HG03045 (cell line): Measurements from ENCODE around the gene CDH9.
"Not testable (repeated sequence)": the region's sequence is repeated elsewhere in the genome, so short reads cannot be mapped to it uniquely, and the experiment has no call there.

Source experiments
- ATAC-seq: cut with Tn5 transposase; IDR thresholded peaks from one replicate; pipeline ENCODE4 v1.9.1; 2021; ENCODE audit warnings: mild to moderate bottlenecking, moderate library complexity; ENCODE audit not compliant: unreplicated experiment

The CDH9 gene

DNA sequence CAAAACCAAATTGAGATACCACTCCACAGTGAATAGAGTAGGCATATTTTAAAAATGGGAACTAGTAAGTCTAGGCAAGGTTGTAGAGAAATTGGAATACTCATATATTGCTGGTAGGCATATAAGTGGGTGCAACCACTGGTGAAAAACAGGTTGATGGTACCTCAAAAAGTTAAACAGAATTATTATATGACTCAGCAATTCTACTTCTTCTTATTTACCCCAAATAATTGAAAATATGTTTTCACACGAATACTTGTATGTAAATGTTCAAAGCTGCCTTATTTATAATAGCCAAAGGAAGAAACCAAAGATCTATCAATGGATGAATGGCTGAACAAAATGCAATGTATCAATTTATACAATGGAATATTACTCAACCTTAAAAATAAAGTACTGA lies 79.1 kb downstream of the CDH9 start:
- no peak for ATAC-seq

DNA sequence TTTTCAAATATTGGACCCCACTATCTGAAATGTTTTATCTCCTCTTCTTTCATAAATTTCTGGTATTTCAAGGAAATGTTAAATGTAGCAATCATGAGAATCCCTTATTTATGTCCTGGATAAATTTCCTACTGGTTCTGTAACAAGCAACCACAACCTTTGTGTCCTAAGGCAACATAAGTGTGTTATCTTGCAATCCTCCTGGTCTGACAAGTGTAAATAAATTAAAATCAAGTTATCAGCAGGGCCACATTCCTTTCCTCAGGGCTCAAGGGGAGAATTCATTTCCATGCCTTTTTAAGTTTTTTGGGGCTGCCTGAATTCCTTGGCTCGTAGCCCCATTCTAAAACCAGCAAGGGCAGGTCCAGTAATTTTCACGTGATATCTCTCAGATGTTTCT lies 83.2 kb downstream of the CDH9 start:
- ATAC-seq, result no peak

DNA sequence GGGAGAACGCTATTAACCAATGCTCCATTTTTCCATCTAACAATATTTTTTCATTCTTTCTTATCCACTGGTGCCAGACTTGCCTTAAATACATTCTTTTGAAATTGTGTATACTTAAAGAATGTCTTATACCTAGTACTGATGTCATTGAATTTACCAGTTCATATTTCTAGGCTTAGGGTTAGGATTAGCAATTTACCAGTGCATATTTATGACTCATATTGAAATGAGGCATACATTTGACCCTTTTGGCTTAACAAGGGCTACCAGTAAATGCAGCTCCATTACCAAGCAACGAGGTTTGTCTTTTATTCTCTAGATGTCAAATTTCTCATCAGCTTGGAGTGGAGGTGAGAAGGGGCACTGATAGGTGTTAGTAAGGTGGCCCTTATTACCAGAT lies 89.5 kb downstream of the CDH9 start:
- ATAC-seq, result no peak

DNA sequence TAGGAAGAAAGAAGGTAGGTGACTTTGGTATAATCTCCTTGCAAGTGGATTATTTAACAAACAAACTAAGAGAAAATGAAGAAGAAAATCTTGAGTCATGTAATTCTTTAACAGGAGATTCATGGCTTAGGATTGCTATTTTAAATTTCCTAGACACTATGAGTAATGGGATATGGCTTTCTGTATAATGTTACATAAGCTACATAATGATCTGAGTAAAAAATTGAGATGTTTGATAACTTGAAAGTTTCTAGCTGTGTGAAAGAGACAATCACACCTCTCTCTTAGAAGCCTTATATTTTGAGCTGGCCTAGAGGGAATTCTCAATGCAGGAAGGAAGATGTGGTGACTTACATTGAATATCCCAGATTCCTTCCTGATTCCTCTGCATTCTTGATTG lies 92.5 kb downstream of the CDH9 start:
- no peak for ATAC-seq

DNA sequence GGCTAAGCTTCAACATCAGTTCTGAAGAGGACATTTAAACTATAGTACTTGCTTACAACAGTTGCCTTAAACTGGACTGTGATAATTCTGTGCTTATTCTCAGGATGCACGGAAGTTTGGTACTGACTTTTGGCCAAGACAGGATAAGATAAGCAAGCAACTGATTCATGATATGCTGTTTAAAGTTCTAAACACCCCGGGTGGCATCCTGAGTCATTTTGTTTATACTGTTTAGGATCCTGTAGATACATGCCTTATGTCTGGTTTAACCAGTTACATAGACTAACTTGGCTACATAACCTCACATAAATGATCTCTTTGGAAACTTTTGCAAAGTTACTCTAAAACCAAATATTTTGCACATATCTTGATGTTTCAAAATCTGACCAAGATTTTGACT lies 95.9 kb downstream of the CDH9 start:
- no peak for ATAC-seq

DNA sequence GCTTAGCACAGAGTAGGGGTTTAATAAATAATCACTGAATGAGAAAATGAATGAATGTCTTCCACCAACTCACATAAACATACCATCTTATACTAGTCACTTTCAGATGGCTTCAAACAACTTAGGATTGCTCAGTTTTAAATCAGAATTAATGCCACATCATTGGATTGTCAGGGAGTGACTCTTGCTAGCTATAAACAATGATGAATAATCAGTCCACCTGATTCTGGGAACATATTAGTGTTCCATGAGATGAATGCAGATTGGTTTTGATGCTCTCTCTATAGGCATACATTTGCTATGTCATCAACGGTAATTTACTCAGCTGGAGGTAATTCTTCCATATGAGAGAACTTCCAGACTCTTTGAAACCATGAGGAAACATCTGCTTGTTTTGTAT lies 97.4 kb downstream of the CDH9 start:
- no peak for ATAC-seq

DNA sequence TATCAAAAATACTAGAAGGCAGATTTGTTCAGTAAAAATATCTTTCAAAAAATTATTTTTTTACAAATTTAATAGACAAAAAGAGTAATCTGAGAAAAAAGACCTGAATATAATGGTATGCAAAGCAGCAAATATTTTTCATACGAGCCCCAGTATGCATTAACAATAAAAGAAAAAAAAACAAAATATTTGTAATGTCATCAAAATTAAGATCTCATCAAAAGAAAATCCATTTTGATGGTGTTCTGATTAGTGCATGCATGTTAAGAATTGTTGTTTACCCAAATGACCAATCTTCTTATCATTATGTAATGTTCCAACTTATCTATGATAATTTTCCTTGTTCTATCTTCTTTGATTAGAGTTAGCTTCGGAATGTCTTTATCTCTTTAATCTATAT lies 106.1 kb downstream of the CDH9 start:
- ATAC-seq, result no peak

DNA sequence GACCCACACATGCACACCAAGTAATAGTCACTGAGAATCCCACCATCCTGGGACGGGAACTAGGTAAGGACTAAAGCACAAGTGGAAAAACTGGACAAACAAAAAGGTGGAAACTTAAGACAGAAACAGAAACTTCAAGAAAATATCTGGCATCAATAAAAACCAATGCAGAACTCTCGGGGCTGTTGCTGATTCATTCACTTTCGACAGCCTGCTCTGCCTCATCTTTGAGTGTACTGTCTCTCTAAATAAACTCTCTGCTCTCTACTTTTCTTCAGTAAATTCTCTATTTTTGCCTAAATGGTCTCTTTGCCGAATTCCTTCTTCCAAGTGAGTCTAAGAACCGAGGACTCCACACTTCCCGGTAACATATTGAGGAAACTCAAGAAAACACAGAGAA lies 116.9 kb downstream of the CDH9 start:
- no peak for ATAC-seq

DNA sequence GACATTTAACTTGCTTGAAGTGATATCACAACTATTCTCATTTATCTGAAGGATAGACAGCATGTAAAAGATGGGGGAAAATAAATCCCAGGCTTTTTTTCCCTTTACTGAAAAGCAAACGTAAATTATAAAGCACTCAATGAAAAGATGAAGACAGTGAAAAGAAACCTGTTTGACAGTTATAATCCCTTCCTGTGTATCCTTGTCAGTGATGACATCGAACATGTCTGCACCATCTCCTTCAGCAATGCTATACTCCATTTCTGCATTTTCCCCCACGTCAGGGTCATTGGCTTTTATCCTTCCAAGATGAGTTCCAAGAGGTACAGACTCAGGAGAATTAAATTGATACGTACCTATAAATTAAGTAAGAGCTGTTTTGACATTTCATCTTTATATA lies 134.9 kb downstream of the CDH9 start:
- ATAC-seq, result no peak

DNA sequence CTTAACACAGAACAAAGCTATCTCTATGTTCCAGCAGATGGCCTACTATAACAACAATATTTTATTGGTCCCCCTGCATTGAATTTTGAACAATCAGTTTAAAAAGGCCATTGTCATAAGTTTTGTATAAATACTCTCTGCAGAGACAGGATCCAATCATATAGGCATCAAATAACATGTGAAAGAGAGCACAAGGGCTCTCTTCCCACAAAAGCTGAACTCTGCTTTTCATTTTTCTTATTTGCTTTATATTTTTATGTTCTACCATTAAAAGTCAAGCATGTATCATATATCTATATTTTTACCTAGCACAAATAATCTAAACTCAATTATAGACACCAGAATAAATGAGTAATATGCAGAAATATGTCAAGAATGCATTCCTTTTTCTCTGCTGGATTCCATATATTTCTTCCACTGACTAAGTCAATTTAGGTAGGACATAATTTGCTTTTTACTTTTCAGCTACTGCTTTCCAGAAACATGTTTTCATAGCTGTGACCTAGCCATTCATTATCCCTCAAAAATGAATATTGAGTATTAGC lies 143.6 kb downstream of the CDH9 start:
- ATAC-seq, result no peak

DNA sequence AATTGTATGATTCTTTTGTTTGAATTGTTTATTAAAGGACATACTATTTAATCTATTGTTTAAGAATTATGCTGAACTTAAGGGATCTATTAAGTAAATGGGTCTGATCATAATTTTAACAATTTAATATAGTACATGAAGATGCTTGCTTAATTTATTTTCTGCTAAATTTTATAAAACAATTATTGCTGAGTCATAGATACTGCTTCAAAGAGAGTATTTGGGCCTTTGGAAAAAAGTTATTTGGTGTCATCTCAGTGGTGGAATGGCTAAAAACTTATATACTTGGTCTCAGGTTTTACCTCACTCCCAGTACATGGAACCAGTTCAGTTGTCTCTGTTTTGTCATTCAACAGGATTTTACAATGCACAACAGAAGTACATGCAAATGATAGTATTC lies 145.3 kb downstream of the CDH9 start:
- no peak for ATAC-seq

DNA sequence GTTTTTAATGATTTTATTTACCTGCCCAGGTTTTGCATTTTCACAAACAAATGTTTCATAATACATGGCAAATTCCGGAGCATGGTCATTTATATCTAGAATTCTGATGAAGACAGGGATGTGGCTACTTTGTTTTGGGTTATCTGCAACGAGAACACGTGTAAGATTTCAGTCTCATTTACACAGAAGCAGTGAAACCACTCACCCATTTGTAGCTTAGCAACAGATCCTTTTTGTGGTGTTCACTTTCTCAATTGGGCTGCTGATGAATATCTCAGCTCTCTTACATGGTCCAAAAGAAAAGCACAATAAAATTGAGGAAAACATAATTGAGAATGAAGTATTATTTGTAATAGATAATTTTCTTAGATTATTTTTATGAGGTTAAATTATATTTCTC lies 148.6 kb downstream of the CDH9 start:
- ATAC-seq, result no peak

DNA sequence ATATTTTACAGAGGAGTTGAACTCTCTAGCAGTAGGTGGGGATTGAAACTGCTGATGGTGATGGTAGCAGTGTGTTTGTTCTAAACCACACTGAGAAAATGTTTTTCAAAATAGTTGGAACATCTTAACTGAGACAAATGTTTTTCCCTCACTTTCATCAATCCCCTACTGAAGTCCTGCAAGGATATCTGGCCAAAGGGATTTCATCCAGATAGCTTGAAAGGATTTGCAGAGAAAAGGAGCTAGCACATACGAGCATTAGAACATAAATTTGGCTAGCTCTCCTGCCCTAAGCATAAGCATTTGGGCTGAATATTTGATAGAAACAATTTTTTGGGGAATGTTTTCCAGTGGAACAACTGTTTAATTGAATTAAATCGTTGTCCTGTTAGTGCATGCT lies 153.9 kb downstream of the CDH9 start:
- ATAC-seq, result no peak

DNA sequence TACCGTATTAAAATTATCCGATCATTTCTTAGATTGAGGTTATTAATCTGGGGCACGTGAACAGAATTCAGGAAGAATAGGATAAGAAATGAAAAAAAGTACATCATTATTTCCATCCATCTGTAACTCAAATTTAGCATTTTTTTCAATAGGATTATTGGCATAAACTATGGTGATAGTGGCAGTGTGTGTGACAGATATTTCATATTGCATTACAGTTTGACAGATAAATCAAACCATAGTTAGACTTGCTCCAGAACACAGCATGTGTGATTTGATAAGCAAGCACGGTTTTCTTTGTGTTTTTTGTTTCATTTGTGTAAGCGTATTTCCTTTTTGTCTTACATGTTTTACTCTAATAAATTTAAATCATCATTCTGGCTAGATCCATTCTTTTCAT lies 155.0 kb downstream of the CDH9 start:
- ATAC-seq, result no peak

DNA sequence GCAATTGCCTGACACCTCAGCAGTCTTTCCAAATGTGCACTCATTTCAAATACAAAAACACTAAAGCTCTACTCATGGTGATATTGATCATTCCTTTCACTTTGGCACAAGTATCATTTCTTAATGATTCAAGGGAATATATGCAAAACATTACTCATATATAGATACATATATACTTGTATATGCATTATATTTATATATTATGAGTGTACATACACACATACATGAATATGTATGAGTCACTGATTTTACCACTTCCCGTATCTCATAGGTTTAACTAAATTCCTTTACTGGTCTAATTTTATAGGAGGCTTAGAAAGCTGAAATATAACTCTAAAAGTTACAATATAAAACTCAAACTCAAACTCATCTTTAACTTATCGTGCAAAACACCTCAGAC lies 156.5 kb downstream of the CDH9 start:
- ATAC-seq, result no peak

DNA sequence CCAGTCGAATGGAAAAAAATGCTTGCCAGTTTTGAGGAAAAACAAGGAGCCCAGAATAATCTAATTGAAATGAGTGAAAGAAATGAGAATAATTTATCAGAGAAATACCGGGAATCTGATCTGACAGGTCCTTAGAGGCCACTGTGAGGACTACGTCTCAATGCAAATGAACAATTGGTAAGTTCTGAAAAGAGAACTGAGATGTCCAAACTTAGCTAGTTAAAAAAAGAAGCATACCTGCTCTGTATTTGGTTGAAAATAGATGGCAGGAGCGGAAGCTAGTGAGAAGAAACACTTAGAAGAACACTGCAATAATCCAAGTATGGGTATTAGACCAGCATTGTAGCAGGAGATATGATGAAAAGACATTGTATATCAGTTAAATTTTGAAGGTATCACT lies 161.2 kb downstream of the CDH9 start:
- no peak for ATAC-seq

DNA sequence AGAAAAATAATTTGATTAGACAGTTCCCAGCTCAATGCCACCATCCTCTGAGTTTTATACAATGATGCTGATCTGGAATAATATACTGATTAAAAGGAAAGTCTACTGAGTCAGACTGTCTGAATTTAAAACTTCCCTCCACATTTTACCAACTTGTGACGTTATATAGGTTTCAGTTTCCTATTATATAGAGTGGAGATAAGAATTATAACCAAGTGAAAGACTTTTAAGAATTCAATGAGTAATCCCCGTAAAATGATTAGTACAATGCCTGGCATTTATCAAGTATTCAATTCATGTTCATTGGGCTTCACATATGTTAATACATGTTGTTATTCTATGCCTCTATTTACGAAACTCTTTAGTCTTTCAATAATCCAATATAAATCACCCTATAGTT lies 166.0 kb downstream of the CDH9 start:
- ATAC-seq, result no peak

DNA sequence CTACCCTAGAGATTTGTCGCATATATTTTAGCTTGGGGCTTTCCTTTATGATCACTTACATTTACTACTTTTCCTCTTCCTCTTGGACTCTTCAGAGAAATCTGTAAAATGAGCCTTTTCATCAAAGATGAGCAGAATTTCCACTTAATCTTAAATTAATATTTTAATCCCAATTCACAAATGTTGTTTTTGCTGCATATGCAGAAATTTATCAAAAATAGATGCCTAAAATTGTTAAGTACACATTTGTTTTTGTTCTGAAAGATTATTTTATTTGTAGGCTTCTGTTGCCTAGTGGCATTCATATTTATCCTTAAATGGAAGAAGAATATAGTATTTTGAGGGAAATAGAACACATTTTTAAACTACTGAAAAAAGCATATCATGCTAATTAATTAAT lies 168.6 kb downstream of the CDH9 start:
- ATAC-seq, result no peak

DNA sequence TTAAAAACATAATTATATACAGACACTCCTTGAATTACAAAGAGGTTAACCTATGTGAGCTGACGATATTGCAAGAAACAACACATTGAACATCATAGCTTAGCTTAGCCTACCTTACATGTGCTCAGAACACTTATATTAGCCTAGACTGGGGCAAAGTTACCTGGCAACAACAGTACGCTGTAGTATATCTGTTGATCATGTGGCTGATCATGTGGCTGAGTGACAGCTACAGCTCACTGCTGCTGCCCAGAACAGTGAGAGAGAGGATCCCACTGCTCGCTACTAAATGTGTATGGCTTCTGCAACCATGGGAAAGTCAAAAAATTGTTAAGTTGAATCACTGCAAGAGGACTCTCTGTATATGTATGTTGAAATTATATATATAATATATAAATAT lies 169.9 kb downstream of the CDH9 start:
- ATAC-seq, result no peak

DNA sequence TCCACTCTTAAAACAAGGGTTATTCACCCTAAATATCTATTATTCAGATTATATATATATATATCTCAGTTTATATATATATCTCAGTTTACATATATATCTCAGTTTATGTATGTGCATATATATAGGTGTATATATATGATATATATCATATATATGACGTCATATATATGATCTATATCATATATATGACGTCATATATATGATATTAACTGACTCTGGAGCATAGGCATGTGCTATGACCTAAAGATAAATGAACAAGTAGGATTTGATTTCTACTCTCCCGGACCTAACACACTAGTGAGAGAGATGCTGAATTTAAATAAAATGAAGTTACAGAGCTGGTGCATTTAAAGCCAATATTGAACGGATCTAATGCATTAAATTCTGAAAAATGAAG lies 174.3 kb downstream of the CDH9 start:
- ATAC-seq, result no peak

DNA sequence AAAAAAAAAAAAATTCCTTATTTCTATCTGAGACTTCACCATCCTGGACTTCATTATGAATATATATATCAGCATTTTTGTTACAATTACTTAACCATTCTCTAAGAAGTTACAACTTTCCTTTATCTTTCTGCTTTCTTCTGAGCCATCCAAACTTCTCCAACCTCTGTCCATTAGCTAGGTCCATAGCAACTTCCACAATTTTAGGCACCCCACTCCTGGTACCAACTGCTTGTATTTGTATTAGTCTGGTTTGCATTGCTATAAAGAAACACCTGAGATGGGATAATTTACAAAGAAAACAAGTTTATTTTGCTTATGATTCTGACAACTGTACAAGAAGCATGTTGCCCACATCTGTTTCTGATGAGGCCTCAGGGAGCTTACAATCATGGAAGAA lies 182.1 kb downstream of the CDH9 start:
- ATAC-seq, result no peak

DNA sequence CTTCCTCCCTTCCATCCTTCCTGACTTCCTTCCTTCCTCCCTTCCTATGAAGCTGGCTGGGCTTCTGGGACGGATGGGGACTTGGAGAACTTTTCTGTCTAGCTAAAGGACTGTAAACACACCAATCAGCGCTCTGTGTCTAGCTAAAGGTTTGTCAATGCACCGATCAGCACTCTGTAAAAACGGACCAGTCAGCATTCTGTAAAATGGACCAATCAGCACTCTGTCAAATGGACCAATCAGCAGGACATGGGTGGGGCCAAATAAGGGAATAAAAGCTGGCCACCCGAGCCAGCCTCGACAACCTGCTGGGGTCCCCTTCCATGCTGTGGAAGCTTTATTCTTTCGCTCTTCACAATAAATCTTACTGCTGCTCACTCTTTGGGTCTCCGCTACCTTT lies 185.9 kb downstream of the CDH9 start:
- ATAC-seq, result not testable (repeated sequence)

DNA sequence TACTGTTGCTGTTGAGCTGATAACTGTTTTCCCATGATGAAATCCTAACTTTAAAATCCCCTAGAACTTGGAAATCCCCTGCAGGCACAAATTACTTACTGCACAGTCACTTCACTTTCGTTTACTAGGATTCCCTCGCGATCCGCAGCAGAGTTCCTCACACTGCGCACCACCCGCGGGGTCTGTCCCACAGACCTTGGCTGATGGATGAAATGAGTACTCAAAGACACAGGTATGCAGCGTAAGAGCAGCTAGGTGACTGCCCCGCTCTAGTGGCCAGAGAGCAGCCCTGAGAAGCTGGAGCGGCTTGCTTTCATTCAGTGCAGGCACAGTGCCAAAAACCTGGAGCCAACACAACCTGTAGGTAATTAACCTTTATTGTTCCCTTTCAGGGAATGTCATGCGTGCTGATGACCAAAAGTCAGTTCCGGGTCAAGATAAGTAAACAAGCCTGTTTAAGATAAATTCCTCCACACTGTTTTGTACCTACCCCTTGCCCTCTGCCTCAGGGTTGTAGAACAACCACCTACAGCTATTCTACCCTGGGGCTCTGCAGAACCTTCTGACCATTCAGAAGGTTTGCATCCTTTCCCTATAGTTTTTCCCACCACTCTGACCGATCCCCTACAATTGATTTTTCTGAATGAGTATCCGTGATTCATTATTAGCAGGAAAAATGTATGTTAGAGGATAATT lies 191.2 kb downstream of the CDH9 start:
- ATAC-seq, result no peak
